ENCODE measurements around the gene TGFB1. TPM values are rescaled to one million over a fixed set of nuclear protein-coding genes. Genes with fewer than 3 reads are reported as not detected.

TGFB1 gene
- total and polyA plus RNA-seq, 9 of the 15 experiments (the other 6 are each of a cell fraction or from before 2014, with no cell fraction given) = 0.24 to 159 (median 17.2) TPM

- TF ChIP-seq NCOA4 (IDR thresholded peaks at IDR 0.05; ENCODE audit: partially characterized antibody) = no peak
- TF ChIP-seq MAX (CRISPR knock-in tag; IDR thresholded peaks at IDR 0.05) = peak; percentile 100
- no peak for TF ChIP-seq CBX5 (IDR thresholded peaks at IDR 0.05; ENCODE audit: borderline replicate concordance, low read depth)
- TF ChIP-seq ZBTB7A (IDR thresholded peaks at IDR 0.05; ENCODE audit: borderline replicate concordance, control insufficient read depth, low read depth, low read length) = peak; percentile 25; the same call in 1 of the 2 replicates
- no peak for TF ChIP-seq ZNF57 (CRISPR knock-in tag; IDR thresholded peaks at IDR 0.05)
These were observed 43.6 kb upstream of the TGFB1 start, which contains the start of the genes BCKDHA and EXOSC5 (continued) for GRCh38 chr19:41397086-41398049.

- Histone ChIP-seq H3K4me1 (replicated peaks in 1 of 2; ENCODE audit: control insufficient read depth in 2 of 2, insufficient read depth in 2 of 2, low read length in 2 of 2) (peaks cover 15 to 22% of the 10 kb centered on the region in 2 experiments; a peak in 4 of 5 replicates), H3K27ac (ENCODE audit: extremely low read depth, low read depth, low read length) (peak overlapping the region; percentile 51), H2AFZ (ENCODE audit: low read depth, low read length) (0 out of 2 replicates have a peak overlapping the region, but pooled peaks have one; percentile 33), H3K9ac (ENCODE audit: insufficient read depth in 1 of 2, low read depth in 2 of 2, low read length in 2 of 2) (peak overlapping the region; percentile 60 to 76; a peak in 3 of 4 replicates), H3K27me3 (ENCODE audit: control insufficient read depth in 2 of 2, insufficient read depth in 2 of 2, low read length in 2 of 2) (no peaks in the 10 kb centered on the region), H3K36me3 (ENCODE audit: control insufficient read depth, insufficient read depth, low read length) (peaks cover 31% of the 10 kb centered on the region; the same call in 2 of the 3 replicates), H3K9me3 (replicated peaks; ENCODE audit: control insufficient read depth, insufficient read depth, low read depth, low read length) (no peaks in the 10 kb centered on the region), H3K9me1 (ENCODE audit: control insufficient read depth, insufficient read depth, low read length) (no peaks in the 10 kb centered on the region), H3K4me3 (peak overlapping the region; percentile 73), H3K79me2 (ENCODE audit: control insufficient read depth, insufficient read depth, low read length) (peaks cover 48% of the 10 kb centered on the region), H3K4me2 (ENCODE audit: insufficient read depth, low read length) (peak overlapping the region; percentile 90), H4K20me1 (replicated peaks; ENCODE audit: control insufficient read depth, insufficient read depth, low read length) (no peaks in the 10 kb centered on the region)
- ChIA-PET POLR2A (interaction anchor here (0.6 to 1.6 kb wide), 3 partner anchors 9 to 31 kb away, joined by 3 to 7 read pairs (median 4); partner anchors contain the start of gene B9D2), CTCF (ENCODE audit: low intra/inter-chr PET ratio) (no interaction called here)
- DNase-seq (ENCODE audit: extremely low read depth in 1 of 4, low spot score in 3 of 4) (peak in 3 of 4 experiments; percentile 27 to 61 (median 29)), ATAC-seq (peak; percentile 7; the same call in 2 of the 3 replicates), FAIRE-seq (peak; percentile 79)
- intact Hi-C loops (cut with micrococcal nuclease) = loop anchor here (5.0 kb wide), 1 partner anchor 37 kb away; no protein-coding TSS in a partner anchor
- in situ Hi-C loops (cut with MboI) = no loop called here
- BruUV-seq (replicated peaks) = no TSS peak
- 2% methylated on average over 6 of the region's 6 CpGs for WGBS (ENCODE audit: insufficient coverage, low coverage, missing lambda C conversion rate)
- TF ChIP-seq SMARCA4 (IDR thresholded peaks at IDR 0.05) (0 out of 2 replicates have a peak, but pooled peaks have one; percentile 25), LEF1 (IDR thresholded peaks at IDR 0.05) (peak; percentile 51), SIN3A (IDR thresholded peaks at IDR 0.05; ENCODE audit: borderline replicate concordance in 2 of 2, control insufficient read depth in 1 of 2, low read depth in 2 of 2, low read length in 2 of 2) (peak in 1 of 2 experiments; percentile 57; a peak in 1 of 4 replicates), FOXK2 (conservative IDR thresholded peaks at IDR 0.05 in 1 of 2, IDR thresholded peaks at IDR 0.05 in 1 of 2; ENCODE audit: low read depth in 2 of 2) (peak in 1 of 2 experiments; percentile 50; a peak in 2 of 4 replicates), NCOR1 (IDR thresholded peaks at IDR 0.05) (no peak), L3MBTL2 (IDR thresholded peaks at IDR 0.05) (peak; percentile 34; the same call in 1 of the 2 replicates), RAD21 (CRISPR knock-in tag; conservative IDR thresholded peaks at IDR 0.05 in 1 of 2, IDR thresholded peaks at IDR 0.05 in 1 of 2) (0 out of 4 replicates have a peak, but pooled peaks of 1 of the 2 experiments have one; percentile 13), NKRF (IDR thresholded peaks at IDR 0.05; ENCODE audit: borderline replicate concordance) (peak; percentile 56; the same call in 1 of the 2 replicates)
These were observed 41.6 kb upstream of the TGFB1 start for GRCh38 chr19:41395355-41395754.
